NB4 (cell line): ENCODE results near the gene OR4D1.

Source experiments
- CTCF ChIP-seq: IDR thresholded peaks from one replicate; pipeline ENCODE4 v1.5.1; 2012; ENCODE audit warnings: low read depth, low read length
- MAX ChIP-seq: IDR thresholded peaks from 2 replicates; pipeline ENCODE4 v1.6.1; 2011; ENCODE audit warnings: low read depth, low read length
- MYC ChIP-seq: IDR thresholded peaks from 2 replicates; pipeline ENCODE4 v1.6.1; 2011; ENCODE audit warnings: low read depth, low read length
- POLR2A ChIP-seq: IDR thresholded peaks from 2 replicates; pipeline ENCODE4 v1.6.1; 2011; ENCODE audit warnings: mild to moderate bottlenecking; ENCODE audit not compliant: insufficient read length; ENCODE audit errors: extremely low read depth

GRCh38 chr17:58189436-58190146, 41.4 kb downstream of the OR4D1 start:
- TF ChIP-seq CTCF (no peak), POLR2A (no peak), MAX (no peak), MYC (no peak)
